ENCODE measurements around the gene CXCR1.
"Not testable (repeated sequence)": the region's sequence is repeated elsewhere in the genome, so short reads cannot be mapped to it uniquely, and the experiment has no call there.

Gene CXCR1

DNA sequence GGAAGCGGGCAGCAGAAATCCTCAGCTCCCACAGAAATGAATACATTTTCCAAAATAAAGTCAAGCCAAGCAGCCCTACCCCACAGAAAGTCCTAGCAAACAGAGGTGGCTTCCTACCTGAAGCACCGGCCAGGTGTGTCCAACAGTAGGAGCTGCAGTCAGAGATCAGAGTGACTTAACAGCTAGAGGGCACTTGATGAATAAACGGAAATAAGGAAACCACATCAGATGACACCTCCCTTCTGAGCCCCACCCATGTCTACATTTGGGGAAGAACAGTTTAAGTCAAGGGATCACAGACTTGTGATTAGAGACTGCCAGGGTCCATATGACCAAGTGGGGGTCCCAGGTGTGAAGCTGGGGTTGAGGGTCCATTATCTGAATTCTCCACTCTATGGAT, at the start of gene CXCR1:
CXCR1 (minus strand) TSS at position 172 of the 400 bp plus-strand sequence. CDS start 1,751 bp downstream, outside the sequence.
- no peak for DNase-seq (ENCODE audit: low read depth)

DNA sequence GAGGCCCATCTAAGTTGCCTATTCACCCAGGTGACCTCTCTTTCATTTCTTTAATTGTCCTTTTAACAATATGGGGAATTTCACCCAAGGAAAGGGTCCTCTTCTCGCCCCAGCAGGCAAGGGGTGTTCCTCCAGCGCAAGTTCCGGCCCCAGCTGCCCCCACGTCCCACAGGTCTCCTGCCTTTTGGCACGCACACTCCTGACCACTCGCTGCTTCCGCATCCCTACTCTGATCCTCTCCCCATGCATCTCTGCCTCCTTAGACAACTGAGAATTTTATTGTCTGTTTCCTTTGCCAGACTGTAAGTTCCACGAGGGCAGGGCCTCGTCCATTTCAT, 49.5 kb upstream of the CXCR1 start:
- DNase-seq (ENCODE audit: low read depth) = no peak

DNA sequence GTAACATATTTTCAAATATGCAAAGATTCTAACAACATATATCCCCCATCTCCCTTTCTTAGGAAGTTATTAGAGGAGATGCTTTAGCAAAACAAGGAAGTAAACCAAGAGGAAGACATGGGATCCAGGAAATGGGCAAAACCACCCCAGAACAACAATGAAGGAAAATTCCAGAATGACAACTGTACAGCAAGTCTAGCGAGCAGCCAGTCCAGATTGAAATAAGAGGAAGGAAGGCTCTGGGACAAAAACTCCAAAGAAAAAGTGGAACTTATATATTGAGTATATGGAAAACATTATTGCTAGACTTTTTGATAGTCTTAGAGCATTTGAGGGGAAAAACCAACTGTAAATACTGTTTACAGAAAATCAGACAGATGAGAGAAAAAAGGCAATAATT, 47.4 kb upstream of the CXCR1 start:
- DNase-seq (ENCODE audit: low read depth) = no peak

DNA sequence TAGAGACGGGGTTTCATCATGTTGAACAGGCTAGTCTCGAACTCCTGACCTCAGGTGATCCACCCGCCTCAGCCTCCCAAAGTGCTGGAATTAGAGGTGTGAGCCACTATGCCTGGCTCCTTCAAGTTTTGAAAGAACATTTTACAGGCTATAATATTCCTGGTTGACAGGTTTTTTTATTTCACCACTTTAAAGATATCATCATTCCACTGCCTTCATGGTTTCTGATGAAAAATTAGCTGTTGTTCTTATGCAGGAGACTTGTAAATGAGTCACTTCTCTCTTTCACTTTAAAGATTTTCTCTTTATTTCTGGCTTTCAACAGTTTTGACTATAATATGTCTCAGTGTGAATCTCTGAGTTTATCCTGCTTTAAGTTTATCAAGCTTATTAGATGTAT, 42.3 kb upstream of the CXCR1 start:
- DNase-seq (ENCODE audit: low read depth) = no peak

DNA sequence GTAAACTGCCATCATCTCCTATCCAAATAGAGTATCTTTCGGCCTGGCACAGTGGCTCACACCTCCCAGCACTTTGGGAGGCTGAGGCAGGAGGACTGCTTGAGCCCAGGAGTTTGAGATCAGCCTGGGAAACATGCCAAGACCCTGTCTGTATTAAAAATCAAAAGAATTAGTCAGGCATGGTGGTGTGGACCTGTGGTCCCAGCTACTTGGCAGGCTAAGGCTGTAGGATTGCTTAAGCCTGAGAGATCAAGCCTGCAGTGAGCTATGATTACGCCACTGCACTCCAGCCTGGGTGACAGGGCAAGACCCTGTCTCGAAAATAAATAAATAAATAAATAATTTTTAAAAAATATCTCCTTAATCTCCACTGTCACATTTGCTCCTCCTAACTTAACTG, 35.5 kb upstream of the CXCR1 start:
- no peak for DNase-seq (ENCODE audit: low read depth)

GRCh38 chr2:218196974-218197373, 30.2 kb upstream of the CXCR1 start:
- DNase-seq (ENCODE audit: low read depth) = no peak

DNA sequence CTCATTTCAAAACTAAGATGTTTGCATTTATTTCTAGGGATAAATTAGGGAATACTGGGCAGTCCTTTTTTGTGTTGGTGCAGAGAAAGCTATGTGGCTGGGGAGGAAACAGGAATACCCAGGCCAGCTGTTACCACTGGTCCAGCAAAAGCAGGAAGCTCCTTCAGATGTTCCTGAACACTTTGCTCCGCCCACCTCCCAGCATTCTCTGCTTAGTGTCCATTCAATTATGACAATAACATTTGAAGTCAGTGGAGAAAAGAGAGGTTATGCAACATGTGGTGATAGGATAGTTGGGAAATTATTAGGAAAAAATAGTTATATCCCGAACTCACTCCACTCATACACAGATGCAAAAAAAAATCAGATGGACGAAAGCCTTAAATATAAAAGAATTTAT, 28.1 kb upstream of the CXCR1 start:
- no peak for DNase-seq (ENCODE audit: low read depth)

DNA sequence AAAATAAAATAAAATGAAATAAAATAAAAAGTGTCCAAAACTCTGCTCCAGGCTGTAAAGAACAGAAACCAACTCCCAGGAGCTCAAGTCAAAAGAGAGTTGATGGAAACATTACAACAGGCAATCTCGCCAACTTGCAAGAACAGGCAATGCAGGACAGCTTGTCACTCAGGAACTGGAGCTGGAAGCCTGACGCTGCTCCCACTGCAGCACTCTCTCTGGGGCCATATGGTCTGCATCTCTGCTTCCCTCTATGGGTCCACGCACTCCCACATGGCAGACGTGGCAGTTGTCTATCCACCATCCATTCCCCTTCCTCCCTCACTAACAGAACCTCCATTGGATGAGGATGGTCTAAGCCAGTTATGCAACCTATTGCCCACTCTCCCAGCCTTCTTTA, 26.9 kb upstream of the CXCR1 start:
- no peak for DNase-seq (ENCODE audit: low read depth)

- DNase-seq (ENCODE audit: low read depth) = no peak
Observed at GRCh38 chr2:218192902-218193430, 26.2 kb upstream of the CXCR1 start.

GRCh38 chr2:218188528-218188927, 21.8 kb upstream of the CXCR1 start:
- DNase-seq (ENCODE audit: low read depth) = no peak

GRCh38 chr2:218187296-218188015, 20.7 kb upstream of the CXCR1 start:
- no peak for DNase-seq (ENCODE audit: low read depth)

GRCh38 chr2:218186876-218187275, 20.1 kb upstream of the CXCR1 start:
- DNase-seq (ENCODE audit: low read depth) = no peak

GRCh38 chr2:218186355-218186766, 19.6 kb upstream of the CXCR1 start:
- DNase-seq (ENCODE audit: low read depth) = peak; percentile 33

DNA sequence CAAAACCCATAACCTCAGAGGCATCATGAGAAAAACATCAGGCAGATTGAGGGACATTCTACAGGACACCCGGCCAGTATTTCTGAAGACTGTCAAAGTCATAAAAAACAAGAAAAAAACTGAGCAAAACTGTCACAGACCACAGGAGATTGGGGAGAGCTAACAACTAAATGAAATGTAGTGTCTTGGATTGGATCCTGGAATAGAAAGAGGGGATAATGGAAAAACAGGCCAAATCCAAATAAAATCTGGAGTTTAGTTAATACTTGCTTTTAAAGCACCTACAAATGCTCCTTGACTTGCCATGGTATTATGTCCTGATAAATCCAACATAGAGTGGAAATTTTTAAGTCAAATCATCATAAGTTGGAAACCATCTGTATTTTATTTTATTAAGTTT, 17.6 kb upstream of the CXCR1 start:
- no peak for DNase-seq (ENCODE audit: low read depth)

- DNase-seq (ENCODE audit: low read depth) = no peak
Observed at GRCh38 chr2:218180467-218181114, 13.8 kb upstream of the CXCR1 start.

GRCh38 chr2:218179782-218180181, 13.0 kb upstream of the CXCR1 start:
- DNase-seq (ENCODE audit: low read depth) = no peak

- DNase-seq (ENCODE audit: low read depth) = no peak
Observed at GRCh38 chr2:218172845-218173244, 6.1 kb upstream of the CXCR1 start.

- DNase-seq (ENCODE audit: low read depth) = not testable (repeated sequence)
Observed at GRCh38 chr2:218171744-218172143, 5.0 kb upstream of the CXCR1 start.

GRCh38 chr2:218169757-218170546, 3.2 kb upstream of the CXCR1 start:
- DNase-seq (ENCODE audit: low read depth) = no peak

DNA sequence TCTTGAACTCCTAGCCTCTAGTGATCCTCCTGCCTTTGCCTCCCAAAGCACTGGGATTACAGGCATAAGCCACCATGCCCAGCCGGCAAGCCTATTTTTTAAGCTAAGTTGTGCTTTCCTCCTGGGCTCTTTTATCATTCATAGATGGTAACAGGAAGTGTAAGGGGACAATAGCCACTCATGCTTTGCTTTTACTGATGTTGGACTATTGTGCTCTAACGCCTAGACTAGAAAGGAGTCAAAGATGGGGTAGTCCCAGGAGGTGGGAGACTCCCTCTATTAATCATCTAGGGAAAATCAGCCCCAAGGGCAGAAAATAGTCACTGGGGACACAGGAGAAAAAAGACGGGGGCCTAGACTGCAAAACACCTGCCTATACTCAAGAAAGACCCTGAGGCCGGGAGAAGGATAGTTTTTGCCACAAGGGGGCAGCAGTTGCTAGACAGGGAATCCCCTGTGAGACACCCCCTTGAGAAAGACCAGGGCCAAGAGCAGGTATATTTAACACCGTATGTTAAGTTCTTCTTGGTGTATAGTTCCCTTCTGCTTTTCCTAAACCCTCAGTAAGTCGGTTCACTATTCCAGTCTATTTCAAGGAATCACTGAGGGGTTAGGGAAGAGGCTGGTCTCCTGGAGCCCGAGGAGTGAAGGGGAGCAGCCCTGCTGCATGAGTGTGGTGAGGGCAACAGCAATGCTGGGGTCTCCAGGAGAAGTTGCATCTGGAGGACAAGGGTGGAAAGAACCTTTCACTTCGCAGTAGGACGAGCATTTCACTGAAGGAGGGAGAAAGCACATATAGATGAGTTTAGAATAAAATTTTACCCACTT, 2.1 kb upstream of the CXCR1 start:
- DNase-seq (ENCODE audit: low read depth) = peak; percentile 3

GRCh38 chr2:218168016-218168415, 1.3 kb upstream of the CXCR1 start:
- DNase-seq (ENCODE audit: low read depth) = no peak

DNA sequence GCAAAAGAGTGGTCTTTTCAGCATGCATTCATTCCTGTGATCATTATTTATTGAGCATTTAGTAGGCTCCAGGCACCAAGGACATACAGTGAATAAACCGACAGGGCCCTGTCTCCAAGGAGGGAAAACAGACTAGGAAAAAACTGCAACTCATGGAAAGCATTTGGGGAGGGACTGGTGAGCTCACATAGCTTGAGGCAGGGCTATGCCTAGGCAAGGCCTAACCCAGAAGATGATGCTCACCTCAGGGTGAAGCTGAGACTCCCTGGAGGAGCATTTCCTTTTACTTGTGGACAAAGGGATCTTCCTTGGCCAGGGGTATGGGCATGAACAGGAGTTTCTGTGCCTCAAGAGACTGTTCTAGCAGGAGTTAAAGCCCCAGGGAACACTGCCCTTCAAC, 3.9 kb downstream of the CXCR1 start:
- no peak for DNase-seq (ENCODE audit: low read depth)
